GM12892 (cell line): ENCODE data around the gene GSDMA.

Experiments used
- POLR2A ChIP-seq: IDR thresholded peaks from 2 replicates; pipeline ENCODE4 v1.6.1; 2011; ENCODE audit warnings: low read depth, low read length, control low read depth
- POLR2AphosphoS5 ChIP-seq: IDR thresholded peaks from 2 replicates; pipeline ENCODE4 v1.6.1; 2011; ENCODE audit warnings: low read depth, low read length, control low read depth

DNA sequence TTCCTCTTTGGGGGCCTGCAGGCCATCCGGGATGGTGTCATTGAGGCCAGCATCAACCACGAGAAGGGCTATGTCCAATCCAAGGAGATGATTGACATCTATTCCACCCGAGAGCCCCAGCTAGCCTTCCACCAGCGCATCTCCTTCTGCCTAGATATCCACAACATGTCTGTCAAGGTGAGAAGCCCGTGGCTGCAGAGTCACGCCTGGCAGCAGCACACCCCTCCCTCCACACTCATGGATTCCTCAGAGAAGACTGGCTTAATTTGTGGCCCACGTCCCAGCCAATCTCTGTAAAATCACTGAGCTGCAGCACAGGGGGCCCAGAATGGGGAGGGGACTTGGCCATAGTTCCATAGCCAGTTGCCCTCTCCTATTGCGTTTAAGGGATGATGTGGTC, 33.4 kb downstream of the GSDMA start:
- no peak for TF ChIP-seq POLR2A
- TF ChIP-seq POLR2AphosphoS5 = no peak
